Smooth muscle cell (in vitro differentiated cells): ENCODE measurements around the gene PAK2. TPM values are rescaled to one million over a fixed set of nuclear protein-coding genes. Genes with fewer than 3 reads are reported as not detected.

Experiments
- DNase-seq: peaks from one replicate; lab custom pipeline; 2025; ENCODE audit not compliant: unreplicated experiment; lab: John Stamatoyannopoulos, UW
- H2AFZ ChIP-seq: fragments of 200-600 bp; sonication (generic); 2 replicates; pipeline ENCODE4 v1.6.0; 2016; ENCODE audit warnings: antibody characterized with exemption, low read depth, mild to moderate bottlenecking
- H3F3A ChIP-seq: fragments of 200-600 bp; sonication (generic); 2 replicates; pipeline ENCODE4 v1.6.0; 2017; ENCODE audit warnings: antibody characterized with exemption, low read depth
- H3K27ac ChIP-seq: fragments of 200-600 bp; sonication (generic); 2 replicates; pipeline ENCODE4 v1.5.1; 2016; ENCODE audit warnings: low read depth, mild to moderate bottlenecking
- H3K27me3 ChIP-seq: fragments of 200-600 bp; sonication (generic); 2 replicates; pipeline ENCODE4 v1.6.1; 2016; ENCODE audit warnings: low read depth, mild to moderate bottlenecking
- H3K36me3 ChIP-seq: fragments of 200-600 bp; sonication (generic); 2 replicates; pipeline ENCODE4 v1.5.1; 2016; ENCODE audit warnings: low read depth
- H3K4me1 ChIP-seq: fragments of 200-600 bp; sonication (generic); 2 replicates; pipeline ENCODE4 v1.5.1; 2016; ENCODE audit warnings: low read depth
- H3K4me2 ChIP-seq: fragments of 200-600 bp; sonication (generic); 2 replicates; pipeline ENCODE4 v1.6.0; 2016; ENCODE audit warnings: mild to moderate bottlenecking
- H3K4me3 ChIP-seq: fragments of 200-600 bp; sonication (generic); 2 replicates; pipeline ENCODE4 v1.5.1; 2016; ENCODE audit warnings: mild to moderate bottlenecking
- H3K79me2 ChIP-seq: fragments of 200-600 bp; sonication (generic); 2 replicates; pipeline ENCODE4 v1.6.0; 2016; ENCODE audit warnings: low read depth, mild to moderate bottlenecking
- H3K9ac ChIP-seq: fragments of 200-600 bp; sonication (generic); 2 replicates; pipeline ENCODE4 v1.6.0; 2016; ENCODE audit warnings: low read depth
- H3K9me3 ChIP-seq: fragments of 200-600 bp; sonication (generic); replicated peaks from 2 replicates; pipeline ENCODE4 v1.5.1; 2016; ENCODE audit warnings: low read depth
- H4K20me1 ChIP-seq: fragments of 200-600 bp; sonication (generic); 2 replicates; pipeline ENCODE4 v1.6.0; 2016; ENCODE audit warnings: low read depth
- CTCF ChIP-seq: fragments of 200-600 bp; sonication (generic); IDR thresholded peaks from 2 replicates; pipeline ENCODE4 v1.5.1; 2017; ENCODE audit warnings: borderline replicate concordance, mild to moderate bottlenecking, antibody characterized with exemption; ENCODE audit not compliant: insufficient read depth, poor library complexity, severe bottlenecking
- WGBS: methylation state at CpG from one replicate; pipeline ENCODE4 v1.1.7; 2016; ENCODE audit warnings: low lambda C conversion rate; 5-methylcytosine and 5-hydroxymethylcytosine counted together
- polyA plus RNA-seq: library from polyadenylated mRNA; unstranded; fragments of >200 nt; fragmentation: Nextera tagmentation; extraction: Ambion mirVana; gene quantifications from 2 replicates; pipeline ENCODE4 v1.2.1, GENCODE V29; 2016
- total RNA-seq: library from RNA; depleted of rRNA; stranded (reverse); fragments of >200 nt; gene quantifications from 2 replicates; pipeline ENCODE4 v1.2.3, GENCODE V29; 2014

The PAK2 gene
- total and polyA plus RNA-seq, 2 experiments from 2014 or later, result 20.6 to 98.4 TPM

- Histone ChIP-seq H3K4me2 (no peak overlapping the region), H3K27me3 (no peaks in the 10 kb centered on the region), H3K36me3 (no peaks in the 10 kb centered on the region), H4K20me1 (no peaks in the 10 kb centered on the region), H2AFZ (no peak overlapping the region), H3K79me2 (no peaks in the 10 kb centered on the region), H3K9ac (no peak overlapping the region), H3K4me3 (no peak overlapping the region), H3F3A (peaks cover 9% of the 10 kb centered on the region), H3K4me1 (peaks cover 5% of the 10 kb centered on the region), H3K27ac (no peak overlapping the region), H3K9me3 (no peaks in the 10 kb centered on the region)
- TF ChIP-seq CTCF, result no peak
- WGBS, result 69% methylated on average over 8 of the region's 8 CpGs
- no peak for DNase-seq
Measured at GRCh38 chr3:196707566-196707965, 32.1 kb upstream of the PAK2 start.

GRCh38 chr3:196708467-196708866, 31.2 kb upstream of the PAK2 start:
- Histone ChIP-seq H3K9me3 (no peaks in the 10 kb centered on the region), H3K36me3 (no peaks in the 10 kb centered on the region), H3K79me2 (peaks cover 4% of the 10 kb centered on the region), H4K20me1 (no peaks in the 10 kb centered on the region), H2AFZ (no peak overlapping the region), H3K4me1 (peaks cover 8% of the 10 kb centered on the region), H3K9ac (no peak overlapping the region), H3K4me2 (no peak overlapping the region), H3K27me3 (no peaks in the 10 kb centered on the region), H3F3A (peaks cover 14% of the 10 kb centered on the region), H3K4me3 (no peak overlapping the region), H3K27ac (no peak overlapping the region)
- no peak for DNase-seq
- WGBS, result 84% methylated on average over 7 of the region's 7 CpGs
- TF ChIP-seq CTCF, result no peak

- H3K4me2 ChIP-seq, result peak within 1 kb of the TSS; percentile 89
- peak; percentile 90 for DNase-seq
- no peak for TF ChIP-seq CTCF
- H3F3A ChIP-seq, result peaks cover 14% of the 10 kb centered on the region
- H3K4me3 ChIP-seq, result peak within 1 kb of the TSS; percentile 97
- peaks cover 30% of the 10 kb centered on the region for H3K79me2 ChIP-seq
- peak within 1 kb of the TSS; percentile 100 for H3K27ac ChIP-seq
- H4K20me1 ChIP-seq, result no peaks in the 10 kb centered on the region
- H3K4me1 ChIP-seq, result peaks cover 12% of the 10 kb centered on the region
- no peaks in the 10 kb centered on the region for H3K27me3 ChIP-seq
- H3K36me3 ChIP-seq, result no peaks in the 10 kb centered on the region
- H3K9ac ChIP-seq, result peak within 1 kb of the TSS; percentile 98
- peak within 1 kb of the TSS; percentile 96 for H2AFZ ChIP-seq
- H3K9me3 ChIP-seq, result no peaks in the 10 kb centered on the region
- under 1% methylated on average over 63 of the region's 68 CpGs for WGBS
Measured at GRCh38 chr3:196711838-196712513, 27.7 kb upstream of the PAK2 start, which contains the start of the genes CEP19 and PIGX. Gene CEP19, minus strand, starts transcription at chr3:196712250. Its CDS starts 3,593 bp downstream, at chr3:196708657. Gene PIGX, plus strand, starts transcription at chr3:196712377.
